Endodermal cell (in vitro differentiated cells): ENCODE measurements around the gene MALRD1. TPM values are rescaled to one million over a fixed set of nuclear protein-coding genes. Genes with fewer than 3 reads are reported as not detected.

Experiments used
- DNase-seq: peaks from one replicate; pipeline ENCODE4 v3.0.0-alpha.2; 2017
- H3K27ac ChIP-seq: 2 replicates; pipeline ENCODE4 v1.5.1; 2013; ENCODE audit warnings: mild to moderate bottlenecking, low read depth, low read length, moderate library complexity
- H3K27me3 ChIP-seq: 2 replicates; pipeline ENCODE4 v1.6.1; 2013; ENCODE audit warnings: mild to moderate bottlenecking, low read length, moderate library complexity; ENCODE audit not compliant: insufficient read depth, control insufficient read depth, poor library complexity, severe bottlenecking
- H3K36me3 ChIP-seq: 2 replicates; pipeline ENCODE4 v1.7.0; 2013; ENCODE audit warnings: mild to moderate bottlenecking, low read length, moderate library complexity; ENCODE audit not compliant: control insufficient read depth, insufficient read depth
- H3K4me1 ChIP-seq: one replicate; pipeline ENCODE4 v1.7.0; 2013; ENCODE audit warnings: low read length; ENCODE audit not compliant: control insufficient read depth, insufficient read depth
- H3K4me3 ChIP-seq: 2 replicates; pipeline ENCODE4 v1.5.1; 2013; ENCODE audit warnings: mild to moderate bottlenecking, low read length, moderate library complexity
- H3K9ac ChIP-seq: 2 replicates; pipeline ENCODE4 v1.6.1; 2013; ENCODE audit warnings: mild to moderate bottlenecking, low read length, moderate library complexity; ENCODE audit not compliant: poor library complexity, severe bottlenecking; ENCODE audit errors: extremely low read depth
- H3K9me3 ChIP-seq: 2 replicates; pipeline ENCODE4 v1.6.1; 2013; ENCODE audit warnings: mild to moderate bottlenecking, low read length, moderate library complexity; ENCODE audit not compliant: control insufficient read depth
- H3K27ac Mint-ChIP-seq: 2 replicates; pipeline ENCODE4 v1.8.0; 2020; ENCODE audit warnings: mixed read lengths
- H3K27me3 Mint-ChIP-seq: 2 replicates; pipeline ENCODE4 v1.8.0; 2021; ENCODE audit warnings: mild to moderate bottlenecking, mixed read lengths; ENCODE audit not compliant: insufficient read depth
- H3K36me3 Mint-ChIP-seq: 2 replicates; pipeline ENCODE4 v1.8.0; 2020; ENCODE audit warnings: low read depth, mixed read lengths
- H3K4me1 Mint-ChIP-seq: 2 replicates; pipeline ENCODE4 v1.8.0; 2020; ENCODE audit warnings: mixed read lengths
- H3K4me3 Mint-ChIP-seq: 2 replicates; pipeline ENCODE4 v1.8.0; 2020; ENCODE audit warnings: mild to moderate bottlenecking, moderate library complexity, mixed read lengths
- H3K9me3 Mint-ChIP-seq: 2 replicates; pipeline ENCODE4 v1.8.0; 2020; ENCODE audit warnings: mild to moderate bottlenecking, mixed read lengths
- CTCF ChIP-seq: fragments of 200-600 bp; sonication (generic); conservative IDR thresholded peaks from 2 replicates; pipeline ENCODE4 v1.5.0; 2021; ENCODE audit warnings: antibody characterized with exemption, mild to moderate bottlenecking
- WGBS, 2 experiments: methylation state at CpG; one replicate each; pipeline versions ENCODE4 v1.1.5 to v1.1.7; 2013; ENCODE audit warnings: missing lambda C conversion rate in 2 of 2, mixed read lengths in 1 of 2; ENCODE audit not compliant: insufficient coverage in 1 of 2, insufficient read length in 1 of 2; 5-methylcytosine and 5-hydroxymethylcytosine counted together
- total RNA-seq, 2 donors: library from RNA; stranded (reverse); fragmentation: NEBNext Ultra II Directional in 1 of 2; extraction: Animal tissue kit (Norgen Biotek cat#: 25700) in 1 of 2; gene quantifications; 2 replicates in 1 of 2; 3 replicates in 1 of 2; pipeline ENCODE4 v1.2.1, GENCODE V29; 2021

Gene MALRD1
- total RNA-seq, 2 donors from 2014 or later, result 0.64 to 1.5 TPM

GRCh38 chr10:19184891-19185290, 136.3 kb downstream of the MALRD1 start:
- no peak for TF ChIP-seq CTCF
- H3K4me1 ChIP-seq, result no peaks in the 10 kb centered on the region
- Mint-ChIP-seq H3K27ac (no peak overlapping the region), H3K9me3 (no peaks in the 10 kb centered on the region), H3K36me3 (no peaks in the 10 kb centered on the region), H3K27me3 (no peaks in the 10 kb centered on the region), H3K4me1 (no peaks in the 10 kb centered on the region), H3K4me3 (no peak overlapping the region)
- no peaks in the 10 kb centered on the region for H3K27me3 ChIP-seq
- H3K27ac ChIP-seq, result no peak overlapping the region
- 71% methylated on average over 1 of the region's 2 CpGs; no CpG with 5 or more reads in 1 of the 2 experiments for WGBS, 2 experiments
- H3K36me3 ChIP-seq, result no peaks in the 10 kb centered on the region
- DNase-seq, result no peak
- H3K9me3 ChIP-seq, result no peaks in the 10 kb centered on the region
- no peak overlapping the region for H3K9ac ChIP-seq
- no peak overlapping the region for H3K4me3 ChIP-seq

- Mint-ChIP-seq H3K36me3 (no peaks in the 10 kb centered on the region), H3K4me3 (no peak overlapping the region), H3K9me3 (peaks cover 2% of the 10 kb centered on the region), H3K4me1 (no peaks in the 10 kb centered on the region), H3K27me3 (no peaks in the 10 kb centered on the region), H3K27ac (no peak overlapping the region)
- Histone ChIP-seq H3K4me1 (no peaks in the 10 kb centered on the region), H3K9me3 (no peaks in the 10 kb centered on the region), H3K27me3 (no peaks in the 10 kb centered on the region), H3K36me3 (no peaks in the 10 kb centered on the region), H3K9ac (no peak overlapping the region), H3K27ac (no peak overlapping the region), H3K4me3 (no peak overlapping the region)
- DNase-seq, result no peak
- no peak for TF ChIP-seq CTCF
- WGBS, 2 experiments, result 88 to 96% methylated on average over 1 to 3 of the region's 3 CpGs
Measured at GRCh38 chr10:19194866-19195265, 146.3 kb downstream of the MALRD1 start.

GRCh38 chr10:19195698-19196097, 147.1 kb downstream of the MALRD1 start:
- no peak overlapping the region for H3K4me3 ChIP-seq
- no peak overlapping the region for H3K27ac ChIP-seq
- no peaks in the 10 kb centered on the region for H3K4me1 ChIP-seq
- H3K4me3 Mint-ChIP-seq, result no peak overlapping the region
- no peaks in the 10 kb centered on the region for H3K36me3 Mint-ChIP-seq
- no peaks in the 10 kb centered on the region for H3K4me1 Mint-ChIP-seq
- H3K27me3 ChIP-seq, result no peaks in the 10 kb centered on the region
- no peak overlapping the region for H3K27ac Mint-ChIP-seq
- no peak for DNase-seq
- H3K36me3 ChIP-seq, result no peaks in the 10 kb centered on the region
- no peak for TF ChIP-seq CTCF
- WGBS, 2 experiments, result 87 to 93% methylated on average over 3 to 5 of the region's 5 CpGs
- no peaks in the 10 kb centered on the region for H3K27me3 Mint-ChIP-seq
- no peak overlapping the region for H3K9ac ChIP-seq
- no peaks in the 10 kb centered on the region for H3K9me3 ChIP-seq
- H3K9me3 Mint-ChIP-seq, result no peaks in the 10 kb centered on the region
